HepG2 (cell line): ENCODE results near the gene NUCB1. TPM values are rescaled to one million over a fixed set of nuclear protein-coding genes. Genes with fewer than 3 reads are reported as not detected.

Experiments
- IKZF1 ChIP-seq: fragments of 450-650 bp; IDR thresholded peaks from 2 replicates; pipeline ENCODE4 v1.7.1; 2016
- PRDM15 ChIP-seq: sonication (generic); formaldehyde crosslinking; IDR thresholded peaks from 2 replicates; pipeline ENCODE4 v1.4.0; 2020; ENCODE audit warnings: missing genetic modification reagents
- RXRA ChIP-seq: sonication (generic); formaldehyde crosslinking; IDR thresholded peaks from 2 replicates; pipeline ENCODE4 v1.5.1; 2020; ENCODE audit warnings: missing genetic modification reagents
- ZHX1 ChIP-seq: sonication (generic); formaldehyde crosslinking; IDR thresholded peaks from 2 replicates; pipeline ENCODE4 v1.8.1; 2022; ENCODE audit warnings: low read depth, mild to moderate bottlenecking, missing genetic modification reagents
- polyA plus RNA-seq, 8 experiments: library from polyadenylated mRNA; depleted of rRNA in 3 of 8; stranded (reverse) in 7 of 8; unstranded in 1 of 8; fragments of >200 nt; fragmentation: Illumina TruSeq in 4 of 8; extraction: Trizol in 4 of 8; gene quantifications; 2 replicates each; pipeline versions ENCODE4 v1.2.1 to v1.2.3, GENCODE V29; 2011 to 2016; ENCODE audit warnings: low read depth in 4 of 8, missing spikeins in 1 of 8, mixed read lengths in 1 of 8; ENCODE audit not compliant: insufficient read depth in 1 of 8
- total RNA-seq, 5 experiments: library from RNA; depleted of rRNA; stranded (reverse); fragments of >200 nt; fragmentation: Illumina TruSeq; extraction: Trizol; gene quantifications; 2 replicates each; pipeline ENCODE4 v1.2.3, GENCODE V29; 2016; ENCODE audit warnings: low read depth in 1 of 5
- TF ChIP-seq, protein P1 (sequence below): sonication (generic); formaldehyde crosslinking; IDR thresholded peaks from 2 replicates; pipeline ENCODE4 v1.4.0; 2020; ENCODE audit warnings: missing genetic modification reagents, mild to moderate bottlenecking, borderline replicate concordance

NUCB1 gene
- total and polyA plus RNA-seq, 2 of the 13 experiments (the other 11 are each of a cell fraction or from before 2014, with no cell fraction given) = 82.3 to 106 TPM

DNA sequence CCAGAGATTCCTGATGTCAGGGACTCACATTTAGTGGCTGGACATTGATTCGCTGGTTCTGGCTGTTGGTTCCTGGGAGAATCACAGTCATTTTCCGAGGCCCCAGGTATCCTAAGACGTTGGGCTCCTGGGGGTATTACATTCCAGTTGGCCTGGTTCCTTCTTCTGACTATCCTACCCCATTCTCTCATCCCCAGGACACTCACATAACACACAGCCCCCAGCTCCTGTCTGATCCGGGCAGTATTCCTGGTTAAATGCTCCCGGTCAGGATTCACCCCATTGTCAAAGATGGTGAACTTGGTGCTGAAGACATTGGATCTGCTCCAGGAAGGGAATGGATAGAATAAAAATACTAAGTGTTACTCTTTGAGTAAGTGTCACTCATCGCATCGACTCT lies 16.4 kb upstream of the NUCB1 start (continued):
- TF ChIP-seq PRDM15 (CRISPR knock-in tag) (no peak), ZHX1 (CRISPR knock-in tag) (no peak), RXRA (CRISPR knock-in tag) (no peak), IKZF1 (no peak)
- TF ChIP-seq, protein P1, sequence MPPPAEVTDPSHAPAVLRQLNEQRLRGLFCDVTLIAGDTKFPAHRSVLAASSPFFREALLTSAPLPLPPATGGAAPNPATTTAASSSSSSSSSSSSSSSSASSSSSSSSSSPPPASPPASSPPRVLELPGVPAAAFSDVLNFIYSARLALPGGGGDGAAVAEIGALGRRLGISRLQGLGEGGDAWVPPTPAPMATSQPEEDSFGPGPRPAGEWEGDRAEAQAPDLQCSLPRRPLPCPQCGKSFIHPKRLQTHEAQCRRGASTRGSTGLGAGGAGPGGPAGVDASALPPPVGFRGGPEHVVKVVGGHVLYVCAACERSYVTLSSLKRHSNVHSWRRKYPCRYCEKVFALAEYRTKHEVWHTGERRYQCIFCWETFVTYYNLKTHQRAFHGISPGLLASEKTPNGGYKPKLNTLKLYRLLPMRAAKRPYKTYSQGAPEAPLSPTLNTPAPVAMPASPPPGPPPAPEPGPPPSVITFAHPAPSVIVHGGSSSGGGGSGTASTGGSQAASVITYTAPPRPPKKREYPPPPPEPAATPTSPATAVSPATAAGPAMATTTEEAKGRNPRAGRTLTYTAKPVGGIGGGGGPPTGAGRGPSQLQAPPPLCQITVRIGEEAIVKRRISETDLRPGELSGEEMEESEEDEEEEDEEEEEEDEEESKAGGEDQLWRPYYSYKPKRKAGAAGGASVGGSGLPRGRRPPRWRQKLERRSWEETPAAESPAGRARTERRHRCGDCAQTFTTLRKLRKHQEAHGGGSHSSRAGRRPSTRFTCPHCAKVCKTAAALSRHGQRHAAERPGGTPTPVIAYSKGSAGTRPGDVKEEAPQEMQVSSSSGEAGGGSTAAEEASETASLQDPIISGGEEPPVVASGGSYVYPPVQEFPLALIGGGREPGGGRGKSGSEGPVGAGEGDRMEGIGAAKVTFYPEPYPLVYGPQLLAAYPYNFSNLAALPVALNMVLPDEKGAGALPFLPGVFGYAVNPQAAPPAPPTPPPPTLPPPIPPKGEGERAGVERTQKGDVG (CRISPR knock-in tag) = no peak
